Lower lobe of right lung (tissue), 2 donors: ENCODE results near the gene SDC4. TPM values are rescaled to one million over a fixed set of nuclear protein-coding genes. Genes with fewer than 3 reads are reported as not detected.

Experiments used
- ATAC-seq, 2 donors: fragments of 200-7000 bp; cut with Tn5 transposase; one replicate each; pipeline ENCODE4 v1.9.1; 2020 to 2022; ENCODE audit warnings: mild to moderate bottlenecking in 2 of 2, moderate library complexity in 2 of 2
- DNase-seq: peaks from one replicate; pipeline ENCODE4 v3.0.0-alpha.2; 2020
- H3K27ac ChIP-seq: fragments of 200-600 bp; one replicate; pipeline ENCODE4 v1.8.0; 2022
- H3K27me3 ChIP-seq: fragments of 200-600 bp; one replicate; pipeline ENCODE4 v1.8.0; 2022; ENCODE audit warnings: low read depth
- H3K36me3 ChIP-seq: fragments of 200-600 bp; one replicate; pipeline ENCODE4 v1.8.0; 2022; ENCODE audit warnings: mild to moderate bottlenecking
- H3K4me1 ChIP-seq: fragments of 200-600 bp; one replicate; pipeline ENCODE4 v1.8.0; 2022
- H3K4me3 ChIP-seq: fragments of 200-600 bp; one replicate; pipeline ENCODE4 v1.8.0; 2022; ENCODE audit warnings: mild to moderate bottlenecking
- H3K9me3 ChIP-seq: fragments of 200-600 bp; one replicate; pipeline ENCODE4 v1.8.0; 2022
- intact Hi-C: fragments of 100-400 bp; cut with DNase I; formaldehyde crosslinking; loops from one replicate; pipeline ENCODE4 v1.11.0; 2022
- total RNA-seq: library from RNA; stranded (reverse); fragmentation: NEBNext Ultra II Directional; extraction: Animal tissue kit (Norgen Biotek cat#: 25700); gene quantifications from one replicate; pipeline ENCODE4 v1.2.1, GENCODE V29; 2021
- TF ChIP-seq, protein P1 (sequence below): fragments of 200-600 bp; IDR thresholded peaks from one replicate; pipeline ENCODE4 v1.8.0; 2022; ENCODE audit warnings: antibody characterized with exemption, mild to moderate bottlenecking
- donor health status: DM: no; HTN: yes; CAD: no; lungs with severe emphysema.

SDC4 gene
- total RNA-seq, 1 donor from 2014 or later: 259 TPM

DNA sequence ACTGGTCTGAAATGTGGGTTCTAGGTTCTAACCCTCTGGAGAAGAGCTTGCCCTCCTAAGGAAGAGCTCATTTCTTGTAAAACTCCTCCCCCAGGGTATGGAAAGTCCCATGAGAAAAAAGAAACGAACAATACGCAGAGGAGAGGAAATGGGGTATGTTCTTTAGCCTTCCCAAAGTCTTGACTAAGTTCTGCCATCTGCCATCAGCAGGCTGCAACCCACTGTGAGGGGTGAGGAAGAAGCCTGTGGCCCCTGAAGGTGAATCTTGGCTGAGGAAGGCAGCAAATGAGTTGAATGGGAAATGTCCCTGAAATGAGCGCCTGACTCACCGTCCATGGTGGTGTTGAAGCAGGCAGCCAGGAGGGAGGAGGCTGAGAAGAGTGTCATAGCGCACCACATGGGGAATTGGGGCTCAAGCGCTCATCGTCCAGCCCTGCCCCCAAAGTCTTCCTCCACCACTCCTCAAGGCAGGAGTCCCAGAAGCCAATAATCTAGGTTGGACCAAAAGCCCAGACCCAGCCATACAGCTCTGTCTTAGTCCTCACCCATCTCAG lies 29.8 kb downstream of the SDC4 start:
- Histone ChIP-seq H3K27me3 (peaks cover 28% of the 10 kb centered on the region), H3K4me1 (no peaks in the 10 kb centered on the region), H3K4me3 (no peak overlapping the region), H3K27ac (no peak overlapping the region), H3K36me3 (no peaks in the 10 kb centered on the region), H3K9me3 (no peaks in the 10 kb centered on the region)
- TF ChIP-seq, protein P1, sequence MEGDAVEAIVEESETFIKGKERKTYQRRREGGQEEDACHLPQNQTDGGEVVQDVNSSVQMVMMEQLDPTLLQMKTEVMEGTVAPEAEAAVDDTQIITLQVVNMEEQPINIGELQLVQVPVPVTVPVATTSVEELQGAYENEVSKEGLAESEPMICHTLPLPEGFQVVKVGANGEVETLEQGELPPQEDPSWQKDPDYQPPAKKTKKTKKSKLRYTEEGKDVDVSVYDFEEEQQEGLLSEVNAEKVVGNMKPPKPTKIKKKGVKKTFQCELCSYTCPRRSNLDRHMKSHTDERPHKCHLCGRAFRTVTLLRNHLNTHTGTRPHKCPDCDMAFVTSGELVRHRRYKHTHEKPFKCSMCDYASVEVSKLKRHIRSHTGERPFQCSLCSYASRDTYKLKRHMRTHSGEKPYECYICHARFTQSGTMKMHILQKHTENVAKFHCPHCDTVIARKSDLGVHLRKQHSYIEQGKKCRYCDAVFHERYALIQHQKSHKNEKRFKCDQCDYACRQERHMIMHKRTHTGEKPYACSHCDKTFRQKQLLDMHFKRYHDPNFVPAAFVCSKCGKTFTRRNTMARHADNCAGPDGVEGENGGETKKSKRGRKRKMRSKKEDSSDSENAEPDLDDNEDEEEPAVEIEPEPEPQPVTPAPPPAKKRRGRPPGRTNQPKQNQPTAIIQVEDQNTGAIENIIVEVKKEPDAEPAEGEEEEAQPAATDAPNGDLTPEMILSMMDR: no peak
- ATAC-seq: no peak
- intact Hi-C loops: loop anchor here (5.0 kb wide), 1 partner anchor 119 kb away; no protein-coding TSS in a partner anchor
- no peak for DNase-seq

DNA sequence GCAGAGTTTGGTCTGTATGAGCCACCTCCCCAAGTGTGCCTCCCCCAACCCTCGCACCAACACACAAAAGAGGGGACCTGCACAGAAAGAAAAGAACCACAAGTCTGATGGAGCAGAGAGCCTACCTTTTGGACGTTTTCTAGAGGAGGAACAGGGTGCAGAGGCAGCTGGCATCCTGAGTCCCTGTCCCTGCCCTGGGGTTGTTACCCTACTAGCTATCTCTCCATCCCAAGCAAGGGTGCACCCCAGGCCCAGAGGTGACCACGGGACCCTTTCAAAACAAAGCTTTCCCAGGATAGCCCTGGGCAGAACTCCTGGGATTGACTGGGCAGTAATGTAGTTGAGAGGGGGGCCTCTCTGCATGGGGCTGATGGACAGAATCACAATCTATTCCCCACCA lies 30.4 kb downstream of the SDC4 start:
- Histone ChIP-seq H3K4me1 (no peaks in the 10 kb centered on the region), H3K4me3 (no peak overlapping the region), H3K36me3 (no peaks in the 10 kb centered on the region), H3K9me3 (no peaks in the 10 kb centered on the region), H3K27ac (no peak overlapping the region), H3K27me3 (peaks cover 28% of the 10 kb centered on the region)
- TF ChIP-seq, protein P1: no peak
- no peak for DNase-seq
- no peak for ATAC-seq
- intact Hi-C loops: loop anchor here (5.0 kb wide), 1 partner anchor 119 kb away; no protein-coding TSS in a partner anchor

DNA sequence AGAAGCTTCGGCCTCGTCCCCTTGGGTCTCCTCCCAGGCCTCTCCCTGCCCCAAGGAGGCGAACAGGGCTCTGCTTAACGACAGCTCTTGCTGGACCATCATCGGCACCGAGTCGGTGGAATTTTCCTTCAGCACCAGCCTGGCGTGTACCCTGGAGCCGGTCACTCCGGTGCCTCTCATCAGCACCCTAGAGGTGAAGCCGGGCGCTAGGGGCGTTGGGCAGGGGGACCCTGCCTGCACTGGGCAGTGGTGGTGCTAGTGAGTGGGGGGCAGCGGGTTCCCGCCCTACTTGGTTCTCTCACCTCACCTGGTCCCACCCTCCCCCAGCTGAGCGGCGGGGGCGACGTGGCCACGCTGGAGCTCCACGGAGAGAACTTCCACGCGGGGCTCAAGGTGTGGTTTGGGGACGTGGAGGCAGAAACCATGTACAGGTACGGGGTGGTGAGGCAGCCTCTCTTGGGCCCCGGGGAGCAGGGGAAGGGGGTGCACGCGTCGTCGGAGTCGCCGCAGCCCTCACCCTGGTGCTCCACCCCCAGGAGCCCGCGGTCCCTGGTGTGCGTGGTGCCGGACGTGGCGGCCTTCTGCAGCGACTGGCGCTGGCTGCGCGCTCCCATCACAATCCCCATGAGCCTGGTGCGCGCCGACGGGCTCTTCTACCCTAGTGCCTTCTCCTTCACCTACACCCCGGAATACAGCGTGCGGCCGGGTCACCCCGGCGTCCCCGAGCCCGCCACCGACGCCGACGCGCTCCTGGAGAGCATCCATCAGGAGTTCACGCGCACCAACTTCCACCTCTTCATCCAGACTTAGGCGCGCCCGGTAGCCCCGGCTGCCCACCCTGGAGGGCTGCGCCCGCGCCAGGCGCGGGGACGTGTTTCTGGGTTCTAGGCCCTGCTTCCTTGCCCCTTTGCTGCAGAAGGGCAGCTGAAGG lies 31.8 kb downstream of the SDC4 start:
- ATAC-seq: no peak
- H3K4me1 ChIP-seq: no peaks in the 10 kb centered on the region
- TF ChIP-seq, protein P1: no peak
- H3K36me3 ChIP-seq: no peaks in the 10 kb centered on the region
- no peak for DNase-seq
- no peak overlapping the region for H3K4me3 ChIP-seq
- no peaks in the 10 kb centered on the region for H3K9me3 ChIP-seq
- H3K27me3 ChIP-seq: peaks cover 40% of the 10 kb centered on the region
- intact Hi-C loops: loop anchor here (5.0 kb wide), 1 partner anchor 121 kb away; no protein-coding TSS in a partner anchor
- no peak overlapping the region for H3K27ac ChIP-seq

DNA sequence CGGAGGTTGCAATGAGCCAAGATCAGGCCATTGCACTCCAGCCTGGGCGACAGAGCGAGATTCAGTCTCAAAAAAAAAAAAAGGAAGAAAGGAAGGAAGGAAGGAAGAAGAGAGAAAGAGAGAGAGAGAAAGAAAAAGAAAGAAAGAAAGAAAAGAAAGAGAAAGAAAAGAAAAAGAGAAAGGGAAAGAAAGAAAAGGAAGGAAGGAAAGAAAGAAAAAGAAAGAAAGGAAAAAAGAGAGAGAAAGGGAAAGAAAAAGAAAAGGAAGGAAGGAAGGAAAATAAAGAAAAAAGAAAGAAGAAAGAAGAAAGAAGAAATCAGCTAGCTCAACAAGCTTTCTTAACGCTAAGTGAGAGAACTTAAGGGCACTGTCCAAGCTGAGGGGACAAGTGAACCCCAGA lies 32.6 kb downstream of the SDC4 start:
- DNase-seq (no peak), ATAC-seq (no peak)
- Histone ChIP-seq H3K27ac (no peak overlapping the region), H3K4me1 (no peaks in the 10 kb centered on the region), H3K9me3 (no peaks in the 10 kb centered on the region), H3K4me3 (no peak overlapping the region), H3K36me3 (no peaks in the 10 kb centered on the region), H3K27me3 (peaks cover 46% of the 10 kb centered on the region)
- TF ChIP-seq, protein P1: no peak
- intact Hi-C loops: loop anchor here (5.0 kb wide), 1 partner anchor 122 kb away; no protein-coding TSS in a partner anchor

DNA sequence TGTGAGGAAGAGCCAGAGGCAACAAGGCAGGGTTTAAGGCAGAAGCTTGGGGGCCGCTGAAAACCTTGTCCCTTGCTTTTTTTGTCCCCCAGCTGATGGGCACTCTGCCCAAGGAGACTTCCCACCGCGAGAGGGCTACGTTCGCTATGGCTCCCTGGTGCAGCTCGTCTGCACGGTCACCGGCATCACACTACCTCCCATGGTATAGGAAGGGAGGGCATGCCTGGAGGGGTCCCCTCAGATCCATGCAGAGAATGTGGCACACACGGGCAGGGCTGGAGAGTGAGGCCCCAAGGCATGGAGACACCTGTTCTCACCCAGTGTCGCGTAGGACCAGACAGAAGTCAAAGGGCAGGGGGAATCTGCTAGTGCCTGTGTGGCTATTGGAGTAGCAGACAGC lies 34.3 kb downstream of the SDC4 start:
- intact Hi-C loops: no loop called here
- peaks cover 52% of the 10 kb centered on the region for H3K27me3 ChIP-seq
- H3K27ac ChIP-seq: no peak overlapping the region
- H3K9me3 ChIP-seq: no peaks in the 10 kb centered on the region
- H3K36me3 ChIP-seq: no peaks in the 10 kb centered on the region
- ATAC-seq (no peak), DNase-seq (no peak)
- TF ChIP-seq, protein P1: no peak
- no peak overlapping the region for H3K4me3 ChIP-seq
- no peaks in the 10 kb centered on the region for H3K4me1 ChIP-seq
